NCI-H1436 (cell line): ENCODE results near the gene KRT6C.
"Not testable (repeated sequence)": the region's sequence is repeated elsewhere in the genome, so short reads cannot be mapped to it uniquely, and the experiment has no call there.

Experiments
- DNase-seq: peaks from one replicate; lab custom pipeline; 2025; lab: John Stamatoyannopoulos, UW

KRT6C gene

DNA sequence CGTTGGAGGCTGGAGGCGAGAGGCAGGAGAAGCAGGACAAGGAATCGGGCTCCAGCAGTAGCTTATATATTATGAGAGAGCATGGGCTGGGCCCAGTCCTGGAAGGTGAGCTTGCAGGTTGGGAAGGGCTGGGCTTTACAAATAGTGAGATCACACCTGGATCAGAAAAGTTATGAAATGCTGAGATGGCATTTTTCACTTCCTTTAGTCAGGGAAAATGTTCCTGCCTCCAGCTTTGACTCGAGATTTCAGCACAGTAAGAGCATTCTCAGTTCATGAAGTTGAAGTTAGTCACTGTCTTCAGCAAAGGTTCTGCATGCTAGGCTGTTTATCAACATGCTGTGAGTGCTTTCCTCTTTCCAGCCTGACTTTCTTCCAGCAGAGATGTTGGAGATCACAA lies at the start of gene KRT6C:
Gene KRT6C (minus strand): TSS at position 38 of the 400 bp plus-strand sequence. CDS start 68 bp downstream, outside the sequence.
- DNase-seq = no peak

DNA sequence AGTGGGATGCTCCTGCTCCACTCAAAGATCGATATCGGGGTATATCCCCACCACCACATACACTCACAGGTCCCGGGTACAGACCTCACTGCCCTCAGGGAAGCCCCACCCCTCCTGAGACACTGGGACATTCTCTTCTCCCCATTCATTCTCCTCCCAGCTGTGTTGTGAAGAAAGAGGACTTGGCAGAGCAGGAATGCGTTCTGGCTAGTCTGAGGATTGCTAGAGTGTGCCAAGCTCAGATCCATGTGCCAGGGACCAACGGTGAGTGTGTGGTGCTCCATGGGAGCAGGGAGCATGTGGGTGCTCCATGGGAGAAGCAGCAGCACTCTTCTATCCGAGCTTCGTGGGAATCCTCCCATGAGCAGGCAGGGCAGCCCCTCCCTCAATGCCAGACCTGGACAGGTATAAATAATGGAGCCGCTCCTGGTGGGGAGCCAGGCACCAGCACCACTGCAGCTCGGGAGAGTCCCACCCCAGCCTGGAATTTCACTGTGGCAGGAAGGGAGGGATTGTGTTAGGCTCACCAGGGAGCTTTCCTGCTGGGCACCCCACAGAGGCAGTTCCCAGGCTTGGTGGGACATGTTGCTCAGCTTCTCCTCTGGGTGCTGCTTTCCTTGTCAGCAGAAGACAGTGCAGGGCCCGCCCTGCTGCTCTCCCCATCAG lies 48.9 kb upstream of the KRT6C start:
- DNase-seq = no peak

DNA sequence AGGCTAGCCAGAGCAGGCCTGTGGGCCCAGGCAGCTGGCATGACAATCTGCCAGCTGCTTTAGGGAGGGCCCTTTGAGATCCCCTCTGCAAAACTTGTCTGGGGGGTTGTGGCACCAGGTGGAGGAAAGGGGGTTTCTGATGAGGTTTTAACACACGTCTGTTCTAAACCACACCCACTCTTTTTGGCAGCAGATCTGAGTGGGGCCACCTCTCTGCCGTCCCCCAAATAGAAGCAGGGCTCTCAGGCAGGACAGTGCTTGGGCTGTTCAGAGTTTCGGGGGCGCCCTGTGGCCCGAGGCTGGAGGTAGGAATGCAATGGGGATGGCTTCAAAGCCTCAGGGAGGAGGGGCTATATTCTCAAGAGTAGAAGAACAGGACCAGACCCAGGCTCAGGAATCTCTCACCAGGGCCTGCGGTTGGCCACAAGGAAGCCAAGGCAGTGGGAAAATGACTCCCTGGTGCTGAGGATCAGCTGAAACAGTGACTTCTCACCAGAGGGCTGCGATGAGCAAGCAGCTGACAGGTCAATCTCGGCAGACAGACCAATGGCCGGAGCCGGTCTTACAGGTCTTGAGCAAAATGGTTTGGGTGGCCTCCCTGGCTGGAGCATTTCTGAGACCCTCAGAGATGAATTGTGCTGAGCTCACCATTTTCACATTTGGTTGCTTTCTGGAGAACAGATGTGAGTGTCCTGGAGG lies 48.1 kb upstream of the KRT6C start:
- no peak for DNase-seq

DNA sequence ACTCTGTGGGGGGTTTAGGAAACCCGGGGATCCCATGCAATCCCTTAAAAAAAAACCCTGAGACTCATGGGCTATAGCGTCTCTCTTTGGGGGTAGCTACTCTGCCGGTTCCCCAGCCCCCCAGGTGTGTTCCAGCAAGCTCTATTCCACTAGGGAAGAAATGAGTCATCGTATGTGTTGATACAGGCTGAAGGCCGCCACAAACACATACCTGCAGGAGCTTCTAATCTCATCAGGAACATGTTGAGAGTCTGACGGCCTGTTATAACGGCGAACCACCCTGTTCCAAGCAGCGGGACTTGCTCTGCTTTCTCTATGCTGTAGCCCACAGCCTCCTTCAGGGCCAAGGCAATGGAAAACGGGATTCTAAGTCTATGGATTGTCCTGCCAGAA lies 47.6 kb upstream of the KRT6C start:
- no peak for DNase-seq

DNA sequence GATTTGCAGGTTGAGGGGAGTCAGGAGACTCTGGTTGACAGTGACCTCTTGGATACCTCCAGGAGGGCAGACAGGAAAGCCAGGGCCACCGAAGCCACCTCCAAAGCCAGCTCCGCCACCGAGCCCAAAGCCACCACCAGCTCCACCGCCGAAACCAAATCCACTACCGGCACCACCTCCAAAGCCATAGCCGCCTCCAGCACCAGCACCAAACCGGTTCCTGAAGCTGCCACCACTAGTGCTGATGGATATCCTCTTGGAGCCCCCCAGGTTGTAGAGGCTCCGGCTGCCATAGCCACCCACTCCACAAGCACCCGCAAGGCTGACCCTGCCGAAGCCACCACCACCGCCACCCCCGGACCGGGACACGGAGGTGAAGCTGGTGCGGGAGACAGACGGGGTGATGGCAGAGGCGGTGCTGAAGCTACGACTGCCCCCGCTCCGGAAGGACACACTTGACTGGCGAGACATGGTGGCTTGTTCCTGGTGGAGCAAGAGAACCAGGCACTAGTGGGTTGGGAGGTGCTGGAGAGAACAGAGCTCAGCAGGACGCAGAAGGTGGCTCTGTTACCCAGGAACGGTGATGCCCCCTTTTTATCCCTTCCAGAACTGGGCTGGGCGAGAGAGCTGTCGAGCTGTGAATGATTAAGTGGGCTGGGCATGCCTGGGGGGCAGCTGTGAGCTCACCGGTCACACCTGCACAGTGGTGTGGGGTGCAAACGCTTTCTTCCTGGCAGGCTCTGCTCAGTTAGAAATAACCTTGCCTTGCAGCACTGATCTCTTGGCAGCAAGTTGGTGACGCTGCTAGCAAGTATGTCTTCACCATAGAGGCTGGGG lies 46.4 kb upstream of the KRT6C start, which contains the start of gene KRT5:
Gene KRT5 (minus strand): TSS at position 569 of the 837 bp plus-strand sequence. CDS start 98 bp downstream, at position 471.
- no peak for DNase-seq

DNA sequence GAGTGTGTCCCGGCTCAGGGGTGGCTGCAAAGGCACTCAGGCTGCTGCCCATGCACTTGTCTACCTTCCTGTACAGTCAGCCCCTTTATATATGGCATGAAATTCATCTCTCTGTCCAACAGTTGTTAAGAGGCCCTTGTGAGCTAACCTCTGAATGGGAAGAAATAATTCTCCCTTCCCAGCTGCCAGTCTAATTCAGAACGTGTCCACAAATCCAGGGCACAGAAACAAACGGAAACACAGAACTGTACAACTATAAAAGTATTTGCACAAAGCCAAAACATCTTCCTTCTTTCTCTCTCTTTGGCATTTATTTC lies 45.7 kb upstream of the KRT6C start:
- DNase-seq = no peak

DNA sequence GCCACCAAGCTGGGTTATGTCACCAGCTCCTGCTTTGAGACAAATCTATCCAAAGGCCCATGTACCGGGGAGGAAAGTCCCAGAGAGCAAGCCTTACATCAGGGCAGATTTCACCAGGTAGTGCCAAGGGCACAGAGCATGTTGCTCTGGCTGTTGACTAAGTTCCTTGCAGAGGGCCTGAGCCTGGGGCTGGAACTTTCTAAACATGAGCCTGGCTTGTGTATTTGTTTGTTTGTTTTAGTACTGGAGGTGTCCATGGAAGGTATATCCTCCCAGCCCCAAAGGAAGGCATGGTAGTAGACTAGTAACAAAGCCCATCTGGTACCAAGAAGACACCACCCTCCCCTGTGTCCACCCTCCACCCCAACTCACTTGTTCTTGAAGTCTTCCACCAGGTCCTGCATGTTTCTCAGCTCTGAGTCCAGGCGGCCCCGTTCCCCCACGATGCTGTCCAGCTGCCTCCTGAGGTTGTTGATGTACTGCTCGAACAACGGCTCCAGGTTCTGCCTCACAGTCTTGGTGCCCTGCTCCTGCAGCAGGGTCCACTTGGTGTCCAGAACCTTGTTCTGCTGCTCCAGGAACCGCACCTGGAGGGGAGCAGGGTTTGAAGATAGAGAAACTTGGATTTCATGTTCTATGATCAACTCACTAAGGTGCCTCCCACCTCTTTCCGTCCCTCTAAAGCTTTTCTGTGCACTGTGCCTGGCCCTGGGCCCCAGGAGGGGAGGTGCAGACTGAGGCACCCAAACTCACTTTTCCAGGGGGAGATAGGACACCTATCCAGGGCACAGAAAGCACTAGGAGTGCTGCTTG lies 45.2 kb upstream of the KRT6C start:
- no peak for DNase-seq

DNA sequence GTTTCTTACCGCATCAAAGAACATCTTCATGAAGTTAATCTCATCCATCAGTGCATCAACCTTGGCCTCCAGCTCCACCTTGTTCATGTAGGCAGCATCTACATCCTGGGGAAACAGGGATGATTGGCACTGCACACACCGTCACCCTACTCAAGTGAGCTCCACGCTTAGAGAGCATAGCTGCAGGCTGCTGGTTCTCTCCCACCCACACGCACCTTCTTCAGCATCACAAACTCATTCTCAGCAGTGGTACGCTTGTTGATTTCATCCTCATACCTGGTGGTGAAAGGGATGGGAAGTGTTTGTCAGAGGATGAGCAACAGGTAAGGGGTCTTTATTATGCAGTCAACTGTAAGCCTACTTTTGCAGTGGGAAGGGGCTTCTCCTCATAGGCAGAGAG lies 44.3 kb upstream of the KRT6C start:
- no peak for DNase-seq

DNA sequence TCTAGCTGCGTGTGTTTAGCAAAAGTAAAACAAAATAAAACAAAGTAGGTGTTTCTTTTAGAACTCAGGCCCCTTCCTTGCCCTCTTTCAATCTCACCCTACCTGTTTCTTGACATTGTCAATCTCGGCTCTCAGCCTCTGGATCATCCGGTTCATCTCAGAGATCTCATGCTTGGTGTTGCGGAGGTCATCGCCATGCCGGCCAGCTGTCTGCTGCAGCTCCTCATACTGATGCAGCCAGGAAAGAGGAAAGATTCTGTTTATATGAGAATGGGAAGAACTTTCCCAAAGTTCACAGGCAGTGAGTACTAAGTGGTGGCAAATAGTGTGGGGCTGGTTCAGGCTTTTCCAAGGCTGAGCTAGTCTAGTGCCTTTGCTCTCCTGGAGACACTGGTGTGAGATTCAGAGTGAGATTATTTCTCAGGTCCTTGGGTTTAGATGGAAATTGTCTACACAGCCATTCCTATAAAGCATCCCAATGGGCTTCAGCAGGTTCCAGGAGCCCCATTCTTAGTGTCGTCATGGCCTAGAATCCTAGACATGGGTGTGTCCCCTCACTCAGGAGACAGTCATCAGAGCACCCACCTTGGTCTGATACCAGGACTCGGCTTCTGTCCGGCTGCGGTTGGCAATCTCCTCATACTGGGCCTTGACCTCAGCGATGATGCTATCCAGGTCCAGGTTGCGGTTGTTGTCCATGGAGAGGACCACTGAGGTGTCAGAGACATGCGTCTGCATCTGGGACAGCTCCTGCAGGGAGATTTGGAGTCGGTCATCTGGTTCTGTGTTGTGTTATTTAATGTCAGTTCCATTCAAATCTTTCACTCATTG lies 43.6 kb upstream of the KRT6C start:
- no peak for DNase-seq

DNA sequence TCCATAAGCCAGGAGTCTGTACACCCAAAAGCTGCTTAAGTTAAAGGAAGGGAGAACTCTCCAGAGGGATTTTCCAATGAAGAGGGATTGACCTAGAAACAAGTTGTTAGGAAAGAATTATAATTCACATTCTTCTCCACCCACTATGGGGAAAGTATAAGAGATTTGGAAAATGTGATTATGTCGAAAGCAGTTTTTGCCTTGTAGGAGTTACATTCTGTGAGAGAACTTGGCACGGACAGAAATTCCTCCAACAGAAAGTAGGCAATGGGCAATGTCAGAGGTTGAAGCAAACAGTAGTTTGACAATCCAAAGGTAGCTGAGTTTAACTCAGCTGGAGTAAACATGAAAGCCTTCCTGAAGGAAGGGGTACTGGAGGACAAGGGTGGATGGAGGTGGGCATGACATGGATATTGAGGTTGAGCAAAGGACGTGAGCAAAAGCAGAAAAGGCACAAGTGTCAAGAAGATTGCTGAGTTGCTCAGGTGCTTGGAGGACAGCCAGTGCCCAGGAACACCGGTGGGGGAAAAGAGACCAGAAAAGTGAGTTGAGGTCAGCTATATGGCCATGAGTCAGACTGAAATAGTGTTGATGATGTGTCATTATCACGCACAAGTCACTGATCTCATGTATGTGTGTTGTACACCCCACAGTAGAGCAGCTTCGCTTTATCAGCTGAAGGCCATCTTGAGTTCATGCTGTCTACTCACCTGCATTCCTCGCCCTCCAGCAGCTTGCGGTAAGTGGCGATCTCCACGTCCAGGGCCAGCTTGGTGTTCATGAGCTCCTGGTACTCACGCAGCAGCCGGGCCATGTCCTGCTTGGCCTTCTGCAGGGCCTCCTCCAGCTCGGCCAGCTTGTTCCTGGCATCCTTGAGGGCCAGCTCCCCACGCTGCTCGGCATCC lies 42.6 kb upstream of the KRT6C start:
- DNase-seq = no peak

DNA sequence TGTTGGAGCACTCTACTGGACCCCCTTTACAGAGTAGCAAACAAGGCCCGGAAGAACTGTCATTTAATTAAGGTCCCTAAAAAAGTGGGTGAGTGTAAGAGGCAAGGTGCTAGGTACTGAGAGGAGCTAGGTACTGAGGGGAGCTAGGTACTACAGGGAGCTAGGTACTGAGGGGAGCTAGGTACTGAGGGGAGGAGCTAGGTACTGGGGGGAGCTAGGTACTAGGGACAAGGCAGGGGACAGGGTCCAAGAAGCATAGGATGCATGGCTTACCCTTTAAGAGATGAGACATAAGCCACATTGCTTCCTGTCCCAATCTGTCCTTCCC lies 41.7 kb upstream of the KRT6C start:
- no peak for DNase-seq

DNA sequence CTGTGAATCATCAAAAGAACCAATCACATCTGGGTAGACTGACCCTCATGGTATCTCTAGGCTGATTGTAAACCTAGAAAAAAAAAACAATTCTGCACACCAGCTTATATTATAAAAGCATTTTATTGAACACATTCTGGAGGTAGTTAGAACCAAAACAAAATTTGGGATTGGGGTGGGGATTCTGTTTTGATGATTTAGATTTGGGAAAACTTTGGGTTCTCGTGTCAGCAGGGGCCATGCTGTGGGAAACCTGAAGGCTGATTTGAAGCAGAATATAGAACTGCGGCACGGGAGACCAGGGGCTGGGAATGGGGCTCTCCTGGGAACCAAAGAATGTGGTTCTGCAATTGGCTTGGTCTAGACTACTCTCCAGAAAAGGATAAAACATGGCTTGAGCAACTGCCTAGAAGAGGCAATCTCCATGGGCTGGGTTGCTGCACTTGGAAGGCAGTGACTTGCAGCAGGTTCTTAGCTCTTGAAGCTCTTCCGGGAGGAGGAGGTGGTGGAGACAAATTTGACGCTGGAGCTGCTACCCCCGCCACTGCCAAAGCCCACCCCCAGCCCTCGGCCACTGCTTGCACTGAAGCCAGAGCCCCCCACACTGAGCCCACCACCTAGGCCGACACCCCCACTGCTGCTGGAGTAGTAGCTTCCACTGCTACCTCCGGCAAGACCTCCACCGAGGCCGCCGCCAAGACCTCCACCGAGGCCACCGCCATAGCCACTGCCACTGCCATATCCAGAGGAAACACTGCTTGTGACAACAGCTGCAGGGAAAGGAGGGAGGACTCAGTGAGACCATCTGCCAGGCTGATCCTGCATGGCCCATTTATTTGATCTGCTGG lies 41.1 kb upstream of the KRT6C start:
- no peak for DNase-seq

DNA sequence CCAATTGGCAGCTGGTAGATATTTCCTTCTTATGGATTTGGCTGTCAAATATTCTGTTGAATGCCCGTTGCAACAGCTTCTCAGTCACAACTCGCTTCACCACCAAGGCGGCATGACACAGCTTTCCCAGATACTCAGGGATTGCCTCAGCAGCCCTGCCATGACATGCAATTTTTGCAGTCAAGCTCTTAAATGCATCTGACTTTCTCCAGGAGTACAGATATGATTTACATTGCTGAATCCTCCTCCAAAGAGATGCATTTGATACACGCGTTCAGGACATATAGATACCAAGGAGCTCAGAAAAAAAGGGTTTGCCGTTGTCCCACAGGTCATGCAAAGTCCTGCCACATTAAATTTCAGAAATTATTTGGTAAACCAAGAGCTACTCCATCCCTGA lies 40.1 kb upstream of the KRT6C start:
- DNase-seq = no peak

DNA sequence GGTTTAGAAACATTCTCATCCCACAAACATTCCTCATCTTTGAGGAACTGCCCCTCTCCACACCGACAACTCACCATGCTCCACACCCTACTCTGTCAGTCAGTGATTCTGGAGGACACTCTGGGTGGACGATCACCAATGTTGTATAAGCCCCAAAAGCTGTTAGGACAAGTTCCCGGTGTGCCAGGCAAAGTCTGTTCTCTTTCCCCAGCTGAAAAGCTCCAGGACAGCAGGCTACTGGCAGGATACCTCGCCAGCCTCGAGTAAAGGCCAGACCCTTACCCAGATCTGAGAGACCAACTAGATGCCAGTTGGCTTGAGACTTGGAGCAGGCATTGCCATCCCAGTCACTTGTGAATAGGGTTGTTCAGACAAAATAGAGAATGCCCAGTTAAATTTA lies 34.6 kb upstream of the KRT6C start:
- DNase-seq = no peak

DNA sequence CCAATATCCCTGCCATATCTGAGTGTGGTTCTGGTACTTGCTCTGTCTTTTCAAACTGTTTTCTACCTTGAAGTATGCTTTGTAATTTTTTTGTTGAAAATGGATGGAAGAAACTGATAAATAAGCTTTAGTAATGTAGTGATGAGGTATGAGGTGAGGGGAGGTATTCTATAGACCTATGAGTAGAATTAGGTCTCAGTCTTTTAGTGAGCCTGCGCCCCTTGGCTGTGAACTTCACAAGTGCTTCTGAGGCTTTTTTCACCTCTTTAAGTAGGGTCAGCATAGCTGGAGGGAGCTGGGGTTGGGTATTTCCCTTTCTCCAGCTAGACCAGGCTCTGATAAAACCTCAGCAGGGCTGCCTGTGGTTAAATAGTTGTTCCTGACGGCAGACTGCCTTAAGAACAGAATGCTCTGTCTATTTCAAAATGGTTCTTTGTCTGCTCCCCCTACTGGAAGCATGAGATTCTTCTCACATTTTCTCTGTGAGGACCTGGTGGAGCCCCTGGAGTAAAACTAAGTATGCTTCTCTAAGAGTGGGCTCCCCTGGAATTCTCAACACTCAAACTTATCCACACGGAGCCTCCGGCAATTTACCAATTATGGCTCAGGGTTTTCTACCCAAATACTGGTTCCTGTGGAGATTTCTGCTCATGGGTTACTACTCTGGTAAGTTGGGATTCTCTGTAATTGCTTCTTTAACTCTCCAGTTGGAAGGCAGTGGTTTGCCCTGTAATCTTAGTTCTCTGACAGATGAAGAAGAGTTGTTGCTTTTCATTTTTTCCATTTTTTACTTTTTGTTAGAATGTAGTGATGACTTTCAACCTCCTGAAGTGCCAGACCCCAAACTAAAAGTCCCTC lies 33.5 kb upstream of the KRT6C start:
- DNase-seq = peak; percentile 32

DNA sequence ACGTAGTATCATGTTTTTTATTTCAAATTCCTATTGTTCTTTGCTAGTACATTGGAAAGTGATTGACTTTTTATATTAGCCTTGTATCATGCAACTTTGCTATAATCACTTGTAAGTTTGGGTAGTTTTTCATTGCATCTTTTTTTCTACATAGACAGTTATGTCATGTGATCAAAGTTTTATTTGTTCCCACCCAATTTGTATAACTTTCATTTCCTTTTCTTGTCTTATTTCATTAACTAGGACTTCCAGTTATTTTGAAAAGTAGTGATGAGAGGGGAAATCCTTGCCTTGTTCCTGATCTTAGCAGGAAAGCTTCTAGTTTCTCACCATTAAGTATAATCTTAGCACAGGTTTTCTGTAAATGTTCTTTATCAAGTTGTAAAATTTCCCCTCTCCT lies 29.3 kb upstream of the KRT6C start:
- no peak for DNase-seq

DNA sequence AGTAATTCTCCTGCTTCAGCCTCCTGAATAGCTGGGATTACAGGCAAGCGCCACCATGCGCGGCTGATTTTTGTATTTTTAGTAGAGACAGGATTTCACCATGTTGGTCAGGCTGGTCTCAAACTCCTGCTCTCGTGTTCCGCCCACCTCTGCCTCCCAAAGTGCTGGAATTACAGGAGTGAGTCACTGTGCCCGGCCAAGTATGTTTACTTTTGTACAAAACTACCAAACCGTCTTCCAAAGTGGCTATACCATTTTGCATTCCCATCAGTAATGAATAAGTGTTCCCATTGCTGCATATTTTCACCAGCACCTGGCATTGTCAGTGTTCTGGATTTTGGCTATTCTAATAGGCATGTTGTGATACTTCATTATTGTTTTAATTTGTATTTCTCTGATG lies 27.9 kb upstream of the KRT6C start:
- DNase-seq = no peak

DNA sequence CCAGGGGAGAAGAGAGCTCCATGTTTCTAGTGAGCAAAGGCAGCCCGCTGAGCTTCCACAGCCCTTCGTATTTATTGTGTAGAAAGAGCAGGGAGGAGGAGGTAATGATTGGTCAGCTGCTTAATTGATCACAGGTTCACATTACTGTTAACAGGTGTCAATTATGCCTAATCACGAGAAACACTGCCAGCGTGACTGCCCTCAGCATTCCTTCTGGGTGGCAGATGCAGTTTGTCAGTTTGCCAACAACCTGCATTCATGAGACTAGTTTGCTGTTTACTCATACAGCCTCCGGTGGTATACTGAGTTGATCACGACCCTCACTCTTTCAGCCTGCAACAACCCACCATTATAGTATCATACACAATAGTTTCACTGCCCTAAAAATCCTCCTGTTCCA lies 27.0 kb upstream of the KRT6C start:
- DNase-seq = not testable (repeated sequence)
